Measurements from ENCODE around the gene TRIP11. TPM values are rescaled to one million over a fixed set of nuclear protein-coding genes. Genes with fewer than 3 reads are reported as not detected.

Gene TRIP11
- total and polyA plus RNA-seq, 4 donors, result 4.3 to 28.4 (median 16.6) TPM

GRCh38 chr14:91985008-91985407, 54.9 kb downstream of the TRIP11 start:
- WGBS, result 92% methylated on average over 4 of the region's 4 CpGs
- peaks cover 0 to 13% (median 1%) of the 10 kb centered on the region in 4 donors for H3K4me1 ChIP-seq (ENCODE audit: control insufficient read depth in 4 of 4, insufficient read depth in 4 of 4, low read length in 3 of 4)
- no peak for DNase-seq (ENCODE audit: low spot score)
- TF ChIP-seq RXRA (IDR thresholded peaks at IDR 0.05), result peak in 1 of 2 donors; percentile 22
- TF ChIP-seq NR2F2 (IDR thresholded peaks at IDR 0.05), result peak; percentile 26
- TF ChIP-seq EGR1 (IDR thresholded peaks at IDR 0.05; ENCODE audit: low read depth in 2 of 2), result no peak
- peaks cover 2 to 14% (median 11%) of the 10 kb centered on the region in 4 donors for H3K36me3 ChIP-seq (ENCODE audit: control insufficient read depth in 4 of 4, insufficient read depth in 3 of 4, low read depth in 1 of 4, low read length in 3 of 4)
- H3K9me3 ChIP-seq (ENCODE audit: control insufficient read depth in 4 of 4, low read length in 3 of 4), result no peaks in the 10 kb centered on the region
- H3K27ac ChIP-seq (ENCODE audit: low read depth in 1 of 2, low read length in 2 of 2), result no peak overlapping the region
- H3K4me3 ChIP-seq (ENCODE audit: low read depth in 1 of 3, low read length in 3 of 3), result no peak overlapping the region
- H3K9ac ChIP-seq (ENCODE audit: low read depth in 1 of 2, low read length in 2 of 2), result no peak overlapping the region
- H3K27me3 ChIP-seq (ENCODE audit: control insufficient read depth in 4 of 4, insufficient read depth in 4 of 4, low read length in 3 of 4), result no peaks in the 10 kb centered on the region

GRCh38 chr14:91983588-91983987, 56.3 kb downstream of the TRIP11 start:
- H3K27ac ChIP-seq (ENCODE audit: low read depth in 1 of 2, low read length in 2 of 2), result no peak overlapping the region
- no peak overlapping the region for H3K4me3 ChIP-seq (ENCODE audit: low read depth in 1 of 3, low read length in 3 of 3)
- peaks cover 0 to 13% (median 1%) of the 10 kb centered on the region in 4 donors for H3K4me1 ChIP-seq (ENCODE audit: control insufficient read depth in 4 of 4, insufficient read depth in 4 of 4, low read length in 3 of 4)
- no peaks in the 10 kb centered on the region for H3K27me3 ChIP-seq (ENCODE audit: control insufficient read depth in 4 of 4, insufficient read depth in 4 of 4, low read length in 3 of 4)
- TF ChIP-seq, protein P1, sequence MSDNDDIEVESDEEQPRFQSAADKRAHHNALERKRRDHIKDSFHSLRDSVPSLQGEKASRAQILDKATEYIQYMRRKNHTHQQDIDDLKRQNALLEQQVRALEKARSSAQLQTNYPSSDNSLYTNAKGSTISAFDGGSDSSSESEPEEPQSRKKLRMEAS (IDR thresholded peaks at IDR 0.05), result no peak
- no peak for TF ChIP-seq HNF4G (IDR thresholded peaks at IDR 0.05)
- TF ChIP-seq, protein P2, sequence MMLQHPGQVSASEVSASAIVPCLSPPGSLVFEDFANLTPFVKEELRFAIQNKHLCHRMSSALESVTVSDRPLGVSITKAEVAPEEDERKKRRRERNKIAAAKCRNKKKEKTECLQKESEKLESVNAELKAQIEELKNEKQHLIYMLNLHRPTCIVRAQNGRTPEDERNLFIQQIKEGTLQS (IDR thresholded peaks at IDR 0.05), result no peak
- no peak for TF ChIP-seq SP1 (IDR thresholded peaks at IDR 0.05)
- TF ChIP-seq EGR1 (IDR thresholded peaks at IDR 0.05; ENCODE audit: low read depth in 2 of 2), result no peak
- TF ChIP-seq RXRA (IDR thresholded peaks at IDR 0.05), result no peak
- TF ChIP-seq GABPA (IDR thresholded peaks at IDR 0.05 in 1 of 2, conservative IDR thresholded peaks at IDR 0.05 in 1 of 2), result no peak
- TF ChIP-seq, protein P3, sequence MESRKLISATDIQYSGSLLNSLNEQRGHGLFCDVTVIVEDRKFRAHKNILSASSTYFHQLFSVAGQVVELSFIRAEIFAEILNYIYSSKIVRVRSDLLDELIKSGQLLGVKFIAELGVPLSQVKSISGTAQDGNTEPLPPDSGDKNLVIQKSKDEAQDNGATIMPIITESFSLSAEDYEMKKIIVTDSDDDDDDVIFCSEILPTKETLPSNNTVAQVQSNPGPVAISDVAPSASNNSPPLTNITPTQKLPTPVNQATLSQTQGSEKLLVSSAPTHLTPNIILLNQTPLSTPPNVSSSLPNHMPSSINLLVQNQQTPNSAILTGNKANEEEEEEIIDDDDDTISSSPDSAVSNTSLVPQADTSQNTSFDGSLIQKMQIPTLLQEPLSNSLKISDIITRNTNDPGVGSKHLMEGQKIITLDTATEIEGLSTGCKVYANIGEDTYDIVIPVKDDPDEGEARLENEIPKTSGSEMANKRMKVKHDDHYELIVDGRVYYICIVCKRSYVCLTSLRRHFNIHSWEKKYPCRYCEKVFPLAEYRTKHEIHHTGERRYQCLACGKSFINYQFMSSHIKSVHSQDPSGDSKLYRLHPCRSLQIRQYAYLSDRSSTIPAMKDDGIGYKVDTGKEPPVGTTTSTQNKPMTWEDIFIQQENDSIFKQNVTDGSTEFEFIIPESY (IDR thresholded peaks at IDR 0.05), result no peak
- TF ChIP-seq, protein P4, sequence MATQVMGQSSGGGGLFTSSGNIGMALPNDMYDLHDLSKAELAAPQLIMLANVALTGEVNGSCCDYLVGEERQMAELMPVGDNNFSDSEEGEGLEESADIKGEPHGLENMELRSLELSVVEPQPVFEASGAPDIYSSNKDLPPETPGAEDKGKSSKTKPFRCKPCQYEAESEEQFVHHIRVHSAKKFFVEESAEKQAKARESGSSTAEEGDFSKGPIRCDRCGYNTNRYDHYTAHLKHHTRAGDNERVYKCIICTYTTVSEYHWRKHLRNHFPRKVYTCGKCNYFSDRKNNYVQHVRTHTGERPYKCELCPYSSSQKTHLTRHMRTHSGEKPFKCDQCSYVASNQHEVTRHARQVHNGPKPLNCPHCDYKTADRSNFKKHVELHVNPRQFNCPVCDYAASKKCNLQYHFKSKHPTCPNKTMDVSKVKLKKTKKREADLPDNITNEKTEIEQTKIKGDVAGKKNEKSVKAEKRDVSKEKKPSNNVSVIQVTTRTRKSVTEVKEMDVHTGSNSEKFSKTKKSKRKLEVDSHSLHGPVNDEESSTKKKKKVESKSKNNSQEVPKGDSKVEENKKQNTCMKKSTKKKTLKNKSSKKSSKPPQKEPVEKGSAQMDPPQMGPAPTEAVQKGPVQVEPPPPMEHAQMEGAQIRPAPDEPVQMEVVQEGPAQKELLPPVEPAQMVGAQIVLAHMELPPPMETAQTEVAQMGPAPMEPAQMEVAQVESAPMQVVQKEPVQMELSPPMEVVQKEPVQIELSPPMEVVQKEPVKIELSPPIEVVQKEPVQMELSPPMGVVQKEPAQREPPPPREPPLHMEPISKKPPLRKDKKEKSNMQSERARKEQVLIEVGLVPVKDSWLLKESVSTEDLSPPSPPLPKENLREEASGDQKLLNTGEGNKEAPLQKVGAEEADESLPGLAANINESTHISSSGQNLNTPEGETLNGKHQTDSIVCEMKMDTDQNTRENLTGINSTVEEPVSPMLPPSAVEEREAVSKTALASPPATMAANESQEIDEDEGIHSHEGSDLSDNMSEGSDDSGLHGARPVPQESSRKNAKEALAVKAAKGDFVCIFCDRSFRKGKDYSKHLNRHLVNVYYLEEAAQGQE (IDR thresholded peaks at IDR 0.05), result no peak
- no peak for TF ChIP-seq JUND (IDR thresholded peaks at IDR 0.05)
- TF ChIP-seq FOXA1 (IDR thresholded peaks at IDR 0.05), result no peak
- TF ChIP-seq HNF4A (conservative IDR thresholded peaks at IDR 0.05), result no peak
- H3K9me3 ChIP-seq (ENCODE audit: control insufficient read depth in 4 of 4, low read length in 3 of 4), result no peaks in the 10 kb centered on the region
- DNase-seq (ENCODE audit: low spot score), result no peak
- no peak overlapping the region for H3K9ac ChIP-seq (ENCODE audit: low read depth in 1 of 2, low read length in 2 of 2)
- peaks cover 2 to 16% (median 8%) of the 10 kb centered on the region in 4 donors for H3K36me3 ChIP-seq (ENCODE audit: control insufficient read depth in 4 of 4, insufficient read depth in 3 of 4, low read depth in 1 of 4, low read length in 3 of 4)
- 92% methylated on average over 4 of the region's 4 CpGs for WGBS

Measured in liver (tissue), 9 donors.